NOMO-1 treated with DMSO at 0.1 percent for 48 hours (cell line): ENCODE results near the gene NQO1.
"Not testable (repeated sequence)": the region's sequence is repeated elsewhere in the genome, so short reads cannot be mapped to it uniquely, and the experiment has no call there.

ENCODE experiments used
- DNase-seq: peaks from one replicate; lab custom pipeline; 2025; ENCODE audit not compliant: unreplicated experiment; lab: John Stamatoyannopoulos, UW

The NQO1 gene

GRCh38 chr16:69744363-69745231 lies 18.2 kb upstream of the NQO1 start:
- no peak for DNase-seq

GRCh38 chr16:69741951-69742904 lies 15.9 kb upstream of the NQO1 start:
- DNase-seq, result no peak

- DNase-seq, result no peak
Measured at GRCh38 chr16:69741519-69741918, 15.2 kb upstream of the NQO1 start.

GRCh38 chr16:69732101-69732500 lies 5.7 kb upstream of the NQO1 start:
- no peak for DNase-seq

GRCh38 chr16:69731280-69731679 lies 4.9 kb upstream of the NQO1 start:
- not testable (repeated sequence) for DNase-seq

- DNase-seq, result not testable (repeated sequence)
Measured at GRCh38 chr16:69729030-69729429, 2.7 kb upstream of the NQO1 start.

GRCh38 chr16:69727916-69728270 lies 1.5 kb upstream of the NQO1 start:
- no peak for DNase-seq

GRCh38 chr16:69725480-69726312 lies 664 bp downstream of the NQO1 start:
- peak; percentile 0 for DNase-seq

- DNase-seq, result peak; percentile 3
Measured at GRCh38 chr16:69724981-69725479, 1.3 kb downstream of the NQO1 start.

GRCh38 chr16:69724414-69724873 lies 1.9 kb downstream of the NQO1 start:
- DNase-seq, result no peak

GRCh38 chr16:69721441-69721957 lies 4.9 kb downstream of the NQO1 start:
- no peak for DNase-seq

- no peak for DNase-seq
Measured at GRCh38 chr16:69720822-69721430, 5.4 kb downstream of the NQO1 start.

- DNase-seq, result no peak
Measured at GRCh38 chr16:69718111-69718764, 8.1 kb downstream of the NQO1 start.

GRCh38 chr16:69717066-69717465 lies 9.3 kb downstream of the NQO1 start:
- no peak for DNase-seq

GRCh38 chr16:69712914-69713581 lies 13.3 kb downstream of the NQO1 start:
- DNase-seq, result no peak

- no peak for DNase-seq
Measured at GRCh38 chr16:69712277-69712676, 14.1 kb downstream of the NQO1 start.

- no peak for DNase-seq
Measured at GRCh38 chr16:69711115-69711740, 15.1 kb downstream of the NQO1 start.

GRCh38 chr16:69709456-69710084 lies 16.8 kb downstream of the NQO1 start:
- peak; percentile 65 for DNase-seq
